CD4-positive, alpha-beta T cell treated with Interleukin-10 for 1 hour (primary cell): ENCODE data around the gene PTCD2.
"Not testable (repeated sequence)": the region's sequence is repeated elsewhere in the genome, so short reads cannot be mapped to it uniquely, and the experiment has no call there.

ENCODE experiments used
- DNase-seq: peaks from one replicate; pipeline ENCODE4 v3.0.0-alpha.2; 2020

Gene PTCD2

GRCh38 chr5:72298136-72298535, 22.0 kb upstream of the PTCD2 start:
- DNase-seq = not testable (repeated sequence)

GRCh38 chr5:72298711-72299110, 21.5 kb upstream of the PTCD2 start:
- DNase-seq = no peak

DNA sequence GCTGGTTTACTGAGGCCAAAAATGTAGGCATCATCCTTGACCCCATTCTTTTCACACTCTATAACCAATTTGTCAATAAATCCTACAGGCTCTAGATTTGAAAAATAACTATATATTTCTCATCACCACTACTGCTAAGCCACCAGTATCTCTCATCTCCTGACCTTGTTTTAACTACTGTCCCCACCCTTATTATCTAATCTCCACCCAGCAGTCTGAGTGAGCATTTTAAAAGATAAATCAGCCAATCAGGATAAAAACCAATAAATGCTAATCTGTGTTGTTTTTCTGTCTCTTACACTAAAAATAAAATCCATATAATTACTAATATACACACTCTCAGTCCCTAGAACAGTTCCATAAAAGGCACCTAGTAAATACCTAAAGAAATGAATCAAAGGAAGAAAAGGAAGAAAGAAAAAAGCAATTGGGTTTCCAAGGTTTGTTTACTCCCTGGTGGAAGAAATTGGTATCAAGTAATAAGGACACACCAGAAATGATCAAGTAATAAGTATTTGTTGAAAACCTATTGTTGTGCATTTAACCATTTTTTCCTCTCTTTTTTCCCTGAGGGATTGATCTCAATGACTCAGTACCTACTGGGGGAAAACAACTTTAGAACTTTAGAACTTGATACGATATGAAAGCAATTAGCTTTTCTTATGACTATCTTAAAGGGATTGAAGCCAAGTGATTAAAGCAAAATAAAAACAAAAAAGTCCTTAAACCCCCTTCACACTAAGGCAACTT, 19.4 kb upstream of the PTCD2 start:
- no peak for DNase-seq

GRCh38 chr5:72301557-72301956, 18.6 kb upstream of the PTCD2 start:
- DNase-seq = no peak

DNA sequence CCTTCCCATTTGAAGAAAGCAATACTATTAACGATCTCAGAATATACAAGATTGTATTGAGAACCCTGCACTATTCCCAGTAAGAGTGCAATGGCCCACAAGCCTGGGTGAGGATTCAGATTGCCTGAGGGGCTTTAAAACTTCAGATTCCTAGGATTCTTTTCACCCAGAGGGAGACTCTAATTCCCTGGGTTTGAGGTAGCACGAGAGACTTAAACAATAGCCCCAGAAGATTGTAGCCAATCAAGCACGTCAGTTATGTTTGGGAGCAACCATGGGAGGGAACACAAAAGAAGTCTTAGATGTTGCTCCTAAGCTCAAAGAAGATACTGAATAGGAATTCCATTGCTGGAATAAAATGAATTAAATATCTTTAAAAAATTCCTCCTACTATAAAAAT, 18.0 kb upstream of the PTCD2 start:
- DNase-seq = no peak

DNA sequence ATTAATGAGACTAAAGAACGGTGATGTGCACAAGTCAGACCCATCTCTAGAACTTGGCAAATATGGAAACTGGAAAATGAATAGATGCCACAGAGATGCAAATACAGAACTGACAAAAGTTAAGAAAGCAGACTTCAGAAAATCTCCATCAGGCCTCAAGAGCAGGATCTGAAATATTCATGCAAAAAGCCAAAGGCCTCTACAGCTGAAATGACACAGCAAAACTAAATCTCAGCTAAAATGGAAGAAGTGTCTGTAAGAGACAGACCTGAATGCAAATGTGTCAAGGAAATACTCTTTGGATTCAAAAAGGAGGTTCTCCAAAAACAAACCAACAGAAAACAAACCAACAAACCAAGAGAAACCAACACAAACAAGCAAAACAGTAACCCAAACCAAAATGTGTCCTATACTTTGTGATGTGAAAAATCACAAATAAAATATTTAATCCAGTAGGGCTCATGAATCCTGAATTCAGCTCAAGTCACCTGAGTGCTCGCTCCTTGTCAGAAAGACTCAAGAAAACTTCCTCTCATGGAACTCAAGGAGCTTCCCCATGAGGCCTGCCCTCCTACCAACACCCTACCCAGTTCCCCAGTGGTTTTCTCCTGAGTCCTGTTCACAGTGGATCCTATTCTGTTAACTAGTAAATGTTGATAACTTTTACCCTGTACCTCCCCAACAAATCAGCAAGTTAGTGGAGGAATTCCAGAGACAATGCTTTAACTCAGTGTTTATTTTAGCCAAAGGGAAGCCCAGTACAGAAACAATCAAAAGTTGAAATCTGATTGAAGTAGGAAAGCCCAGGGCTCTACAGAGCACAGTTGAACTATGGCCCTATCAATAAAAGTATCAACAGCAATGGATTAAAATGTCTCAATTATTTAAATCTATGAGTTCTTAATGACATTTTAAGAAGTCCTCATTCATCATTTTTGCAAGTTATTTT, 14.7 kb upstream of the PTCD2 start:
- no peak for DNase-seq

DNA sequence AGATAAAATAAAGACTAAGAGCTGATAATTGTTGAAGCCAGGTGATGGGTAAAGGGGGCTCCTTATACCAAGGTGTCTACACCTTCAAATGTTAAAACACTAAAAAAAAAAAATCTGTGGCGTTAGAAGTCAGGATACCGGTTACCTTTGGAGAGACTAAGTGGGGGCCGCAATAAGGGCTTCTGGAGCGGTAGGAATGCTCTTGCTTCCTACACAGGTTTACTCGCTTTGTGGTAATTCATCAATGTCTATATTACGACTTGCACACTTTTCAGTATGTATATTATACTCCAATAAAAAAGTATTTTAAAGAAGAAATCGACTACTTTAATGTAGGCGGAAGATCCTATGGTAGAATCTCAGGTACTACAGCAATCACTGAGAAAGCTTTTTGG, 12.6 kb upstream of the PTCD2 start:
- DNase-seq = no peak

GRCh38 chr5:72307968-72308852, 12.0 kb upstream of the PTCD2 start:
- peak; percentile 96 for DNase-seq

- DNase-seq = no peak
Observed at GRCh38 chr5:72308853-72309191, 11.4 kb upstream of the PTCD2 start.

GRCh38 chr5:72313141-72313540, 7.0 kb upstream of the PTCD2 start:
- DNase-seq = no peak

DNA sequence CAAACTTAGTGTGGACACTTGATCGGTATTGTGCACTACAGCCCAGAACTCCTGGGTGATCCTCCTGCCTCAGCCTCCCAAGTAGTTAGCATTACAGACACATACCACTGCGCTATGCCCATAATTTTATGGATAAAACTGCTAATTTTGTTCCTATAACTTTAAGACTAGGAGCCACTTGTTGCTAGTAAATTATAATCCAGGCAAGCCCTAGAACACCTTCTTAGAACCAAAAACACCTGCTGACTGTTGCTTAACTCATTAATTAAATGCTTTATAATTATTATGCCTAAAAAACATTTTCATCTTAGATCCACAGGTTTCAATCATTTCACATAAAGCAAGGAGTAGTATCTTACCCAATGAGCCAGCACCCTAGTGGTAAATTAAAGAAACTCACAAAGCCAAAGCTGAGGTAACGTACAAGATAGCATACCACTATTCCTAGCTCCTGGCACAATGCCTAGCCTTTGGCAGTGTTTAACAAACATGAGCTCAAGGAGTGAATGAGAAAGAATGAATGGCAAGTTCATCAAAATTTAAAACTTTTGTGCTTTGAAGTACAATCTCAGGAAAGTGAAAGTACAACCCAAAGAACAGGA, 5.5 kb upstream of the PTCD2 start:
- DNase-seq = no peak

- not testable (repeated sequence) for DNase-seq
Observed at GRCh38 chr5:72319435-72319975, 668 bp upstream of the PTCD2 start.

DNA sequence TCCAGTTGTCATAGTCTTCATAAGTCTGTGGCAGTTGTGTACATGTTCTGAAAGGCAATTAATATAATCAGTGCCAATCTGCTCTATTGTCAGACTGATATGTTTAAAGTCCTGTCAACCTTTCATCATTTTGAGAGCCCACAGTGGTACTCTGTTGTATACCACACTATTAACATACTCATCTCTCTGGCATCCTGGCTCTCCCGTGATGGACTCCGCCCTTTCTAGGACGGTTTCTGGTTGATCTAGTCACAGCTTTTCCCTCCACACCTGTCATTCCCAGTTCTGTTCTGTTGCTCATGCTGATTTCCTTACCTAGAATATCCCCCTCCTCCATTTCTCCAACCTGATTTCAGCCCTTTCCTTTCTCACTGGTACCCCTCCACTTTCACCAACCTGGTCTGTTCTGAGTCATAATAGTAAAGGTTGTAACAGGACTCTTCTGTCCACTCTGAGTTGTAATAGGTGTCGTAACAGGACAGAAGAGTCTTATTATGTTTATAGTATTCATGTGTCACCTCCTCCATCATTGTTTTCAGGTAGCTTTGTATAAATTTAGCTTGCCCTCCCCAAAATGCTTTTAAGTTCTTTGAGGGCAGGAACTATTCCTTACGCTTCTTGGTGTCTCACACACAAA, 4.1 kb downstream of the PTCD2 start:
- DNase-seq = no peak

DNA sequence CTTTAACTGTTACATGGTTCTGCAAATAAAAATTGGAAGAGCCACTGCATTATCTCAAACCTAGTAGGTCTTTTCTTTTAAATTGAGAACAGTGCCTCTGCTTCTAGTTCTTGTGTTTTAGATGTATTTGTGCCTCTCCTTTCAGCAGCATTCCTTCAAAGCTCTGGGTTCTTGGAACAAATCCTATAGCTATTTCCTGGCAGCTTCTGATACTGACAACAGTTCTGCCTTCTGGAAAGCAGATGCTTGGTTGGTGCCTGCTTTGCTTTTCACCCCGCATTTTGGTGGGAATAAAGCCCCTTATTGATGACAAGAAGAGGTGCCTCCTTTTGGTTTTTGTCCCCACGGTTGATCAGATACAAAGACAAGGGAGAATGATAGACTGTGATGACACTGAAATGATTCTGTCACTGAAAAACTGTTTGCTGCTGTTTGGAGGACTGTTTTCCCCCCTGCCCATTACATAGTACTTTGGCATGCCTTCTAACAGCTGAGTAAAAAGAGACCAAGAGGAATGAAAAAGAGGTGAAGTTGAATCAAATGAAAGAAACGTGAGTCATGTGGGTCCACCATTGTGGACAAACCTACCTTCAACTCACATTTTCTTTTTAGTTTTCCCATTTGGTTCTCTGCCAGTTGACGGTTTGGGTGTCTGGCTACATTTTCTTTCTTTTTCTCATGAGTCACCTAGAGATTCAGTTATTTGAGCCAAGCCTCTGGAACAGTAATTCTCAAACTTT, 5.6 kb downstream of the PTCD2 start:
- DNase-seq = no peak

DNA sequence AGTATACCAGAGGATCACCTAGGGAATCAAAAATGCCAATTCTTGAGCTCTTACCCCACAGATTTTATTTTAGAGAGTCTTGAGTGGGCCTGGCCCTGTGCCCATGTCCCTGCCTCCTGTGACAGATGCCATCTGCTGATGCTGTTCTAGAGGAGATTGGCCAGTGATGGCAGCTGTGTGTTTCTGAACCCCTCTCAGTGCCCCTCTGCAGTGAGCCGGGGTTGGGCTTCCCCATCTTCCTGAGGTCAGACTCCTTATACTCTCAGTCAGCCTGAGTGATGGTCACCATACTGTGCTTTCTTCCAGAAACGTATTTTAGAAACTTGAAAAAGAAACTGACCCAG, 6.1 kb downstream of the PTCD2 start:
- DNase-seq = no peak

DNA sequence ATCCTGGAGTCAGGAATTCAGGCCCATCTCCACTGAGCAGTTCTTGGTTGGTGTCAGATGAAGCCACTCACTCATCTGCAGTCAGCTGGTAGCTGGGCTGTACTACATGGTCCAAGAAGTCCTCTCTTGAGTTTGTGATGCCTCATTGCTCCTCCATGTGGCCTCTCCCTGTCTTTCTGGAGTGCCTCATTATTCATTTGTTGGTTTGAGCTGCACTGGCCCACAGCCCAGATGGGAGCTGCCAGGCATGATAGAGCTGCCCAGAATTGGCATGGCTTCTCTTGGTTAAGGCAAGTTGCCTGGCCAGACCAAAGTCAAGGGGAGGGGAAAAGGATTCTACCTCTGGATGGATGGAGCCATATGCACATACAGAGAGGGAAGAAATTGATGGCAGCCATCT, 8.0 kb downstream of the PTCD2 start:
- no peak for DNase-seq

- DNase-seq = no peak
Observed at GRCh38 chr5:72330712-72331111, 10.5 kb downstream of the PTCD2 start.

- DNase-seq = no peak
Observed at GRCh38 chr5:72337159-72337558, 17.0 kb downstream of the PTCD2 start.

- no peak for DNase-seq
Observed at GRCh38 chr5:72338689-72339209, 18.6 kb downstream of the PTCD2 start.

GRCh38 chr5:72346398-72346797, 26.2 kb downstream of the PTCD2 start:
- no peak for DNase-seq

DNA sequence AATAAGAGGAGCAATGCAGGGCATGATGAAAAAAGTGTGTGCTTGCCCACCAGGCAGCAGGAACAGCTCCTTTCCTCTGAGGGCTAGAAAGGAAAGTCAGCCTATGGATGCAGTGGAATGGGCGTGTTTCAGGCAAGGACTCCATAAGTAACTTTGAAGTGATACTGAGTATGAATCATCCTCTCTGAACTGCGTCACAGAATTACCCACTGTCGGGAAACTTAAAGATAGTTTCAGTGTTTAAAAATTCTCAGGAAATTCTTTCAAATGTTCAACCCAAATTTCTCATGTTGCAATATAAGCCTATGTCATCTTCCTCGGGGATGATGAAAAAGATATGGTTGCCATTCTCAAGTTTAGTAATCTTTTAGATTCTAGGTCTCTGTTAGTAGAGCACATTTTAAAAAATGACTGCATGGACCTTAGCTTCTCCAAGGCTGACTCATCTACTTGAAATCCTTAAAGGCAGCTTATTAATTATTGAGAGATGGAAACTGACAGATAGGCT, 27.7 kb downstream of the PTCD2 start:
- no peak for DNase-seq
